ENCODE results near the gene HMX1.

DNA sequence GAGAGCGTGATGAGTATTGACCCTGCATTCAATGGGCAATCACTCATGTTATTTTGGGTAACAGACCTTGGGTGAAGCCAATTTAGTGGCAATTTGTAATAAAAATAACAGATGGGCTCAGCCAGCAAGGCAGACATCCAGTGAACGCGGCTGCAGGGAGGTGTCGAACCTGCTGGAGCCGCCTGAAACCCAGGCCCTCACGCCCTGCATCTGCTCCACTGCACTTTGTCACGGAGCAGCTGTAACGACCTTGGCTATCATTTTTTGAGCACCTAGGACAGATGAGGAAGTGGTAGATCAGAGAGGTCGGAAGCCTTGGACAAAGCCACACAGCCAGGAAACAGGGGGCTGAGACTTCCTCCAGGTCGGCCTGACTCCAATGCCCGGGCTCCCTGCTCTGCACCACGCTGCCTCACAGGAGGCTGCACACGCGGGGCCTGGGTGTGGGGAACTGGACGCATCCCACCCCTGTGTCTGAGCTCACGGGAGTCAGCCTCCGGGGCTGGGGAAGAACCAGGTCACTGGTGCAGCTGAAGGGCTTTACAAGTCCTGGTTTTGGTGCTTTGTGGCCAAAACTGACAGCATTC lies 19.4 kb downstream of the HMX1 start:
- TF ChIP-seq, protein P1, sequence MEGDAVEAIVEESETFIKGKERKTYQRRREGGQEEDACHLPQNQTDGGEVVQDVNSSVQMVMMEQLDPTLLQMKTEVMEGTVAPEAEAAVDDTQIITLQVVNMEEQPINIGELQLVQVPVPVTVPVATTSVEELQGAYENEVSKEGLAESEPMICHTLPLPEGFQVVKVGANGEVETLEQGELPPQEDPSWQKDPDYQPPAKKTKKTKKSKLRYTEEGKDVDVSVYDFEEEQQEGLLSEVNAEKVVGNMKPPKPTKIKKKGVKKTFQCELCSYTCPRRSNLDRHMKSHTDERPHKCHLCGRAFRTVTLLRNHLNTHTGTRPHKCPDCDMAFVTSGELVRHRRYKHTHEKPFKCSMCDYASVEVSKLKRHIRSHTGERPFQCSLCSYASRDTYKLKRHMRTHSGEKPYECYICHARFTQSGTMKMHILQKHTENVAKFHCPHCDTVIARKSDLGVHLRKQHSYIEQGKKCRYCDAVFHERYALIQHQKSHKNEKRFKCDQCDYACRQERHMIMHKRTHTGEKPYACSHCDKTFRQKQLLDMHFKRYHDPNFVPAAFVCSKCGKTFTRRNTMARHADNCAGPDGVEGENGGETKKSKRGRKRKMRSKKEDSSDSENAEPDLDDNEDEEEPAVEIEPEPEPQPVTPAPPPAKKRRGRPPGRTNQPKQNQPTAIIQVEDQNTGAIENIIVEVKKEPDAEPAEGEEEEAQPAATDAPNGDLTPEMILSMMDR (IDR thresholded peaks at IDR 0.05), result no peak
- TF ChIP-seq POLR2A (IDR thresholded peaks at IDR 0.05), result no peak
